GM18526 (cell line): Measurements from ENCODE around the gene GPR25.

Experiments
- POLR2A ChIP-seq: IDR thresholded peaks from 3 replicates; pipeline ENCODE4 v1.6.1; 2011; ENCODE audit not compliant: insufficient read length; ENCODE audit errors: extremely low read depth

The GPR25 gene

DNA sequence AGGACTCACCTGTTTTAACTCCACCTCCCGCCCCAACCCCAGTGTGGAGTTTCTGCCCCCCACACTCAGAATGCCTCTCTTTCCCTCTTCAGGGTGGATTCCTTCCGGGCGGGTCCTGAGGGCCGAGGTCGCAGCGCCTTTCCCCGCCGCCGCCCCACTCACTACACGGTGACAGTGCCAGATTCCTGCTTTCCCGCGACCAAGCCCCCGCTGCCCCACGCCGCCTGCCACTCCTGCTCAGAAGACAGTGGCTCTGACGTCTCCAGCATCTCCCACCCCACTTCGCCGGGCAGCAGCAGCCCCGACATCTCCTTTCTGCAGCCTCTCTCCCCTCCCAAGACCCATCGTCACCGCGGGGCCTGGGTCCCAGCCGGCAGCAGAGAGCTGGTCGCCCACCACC lies 38.6 kb downstream of the GPR25 start:
- no peak for TF ChIP-seq POLR2A

DNA sequence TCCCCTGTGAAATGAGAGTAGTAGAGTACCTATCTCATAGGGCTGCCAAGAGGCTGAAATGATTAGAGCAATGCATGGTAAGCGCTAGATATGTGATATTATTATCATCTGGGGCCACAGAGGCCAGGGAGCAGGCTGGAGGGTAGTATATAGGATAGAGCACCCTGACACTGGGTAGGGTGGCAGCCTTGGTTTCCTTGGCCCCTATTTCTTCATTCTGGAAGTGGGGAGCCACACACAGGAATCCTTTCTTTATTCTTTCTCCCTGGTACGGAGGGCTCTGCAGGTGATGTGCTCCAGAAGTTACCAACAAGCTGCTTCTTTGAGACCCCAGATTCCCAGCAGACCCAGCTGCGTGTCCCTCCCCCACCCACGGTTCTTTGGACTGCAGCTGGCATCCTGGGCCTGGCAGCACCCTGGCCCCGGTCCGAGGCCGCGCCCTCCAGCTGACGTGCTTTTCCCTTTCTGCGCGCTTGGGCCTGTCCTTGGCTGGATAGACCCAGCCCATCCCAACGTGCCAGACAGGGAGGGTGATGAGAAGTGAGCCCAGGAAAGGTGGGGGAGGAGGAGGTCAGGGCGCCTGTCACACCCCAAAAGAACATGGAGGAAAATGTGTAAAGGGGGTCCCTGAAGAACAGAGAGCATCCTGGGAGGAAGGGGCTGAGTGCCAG lies 40.1 kb downstream of the GPR25 start:
- no peak for TF ChIP-seq POLR2A

GRCh38 chr1:200916152-200916551 lies 43.4 kb downstream of the GPR25 start:
- no peak for TF ChIP-seq POLR2A

DNA sequence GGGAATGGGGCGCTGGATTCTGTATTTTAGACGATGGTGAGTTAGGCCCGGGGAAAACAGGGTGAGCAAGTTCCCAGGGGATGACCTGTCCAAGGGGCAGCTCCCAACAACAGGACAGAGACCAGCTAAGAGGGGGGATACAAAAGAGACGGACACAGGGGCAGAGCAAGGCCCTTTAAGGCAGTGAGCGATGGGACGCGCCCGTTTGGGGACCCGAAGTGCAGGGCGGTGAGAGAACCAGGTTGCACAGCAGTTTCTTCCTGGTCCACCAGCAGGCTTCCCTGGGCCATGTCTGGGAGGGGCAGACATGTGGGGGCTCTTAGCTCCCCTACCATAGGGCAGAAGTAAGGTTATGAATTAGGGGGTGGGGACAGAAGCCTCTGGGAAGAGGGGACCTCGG lies 43.9 kb downstream of the GPR25 start:
- no peak for TF ChIP-seq POLR2A

- no peak for TF ChIP-seq POLR2A
Observed at GRCh38 chr1:200917291-200917817, 44.6 kb downstream of the GPR25 start.

- TF ChIP-seq POLR2A = no peak
Observed at GRCh38 chr1:200918006-200918405, 45.2 kb downstream of the GPR25 start.

- TF ChIP-seq POLR2A = no peak
Observed at GRCh38 chr1:200919386-200919785, 46.6 kb downstream of the GPR25 start.

DNA sequence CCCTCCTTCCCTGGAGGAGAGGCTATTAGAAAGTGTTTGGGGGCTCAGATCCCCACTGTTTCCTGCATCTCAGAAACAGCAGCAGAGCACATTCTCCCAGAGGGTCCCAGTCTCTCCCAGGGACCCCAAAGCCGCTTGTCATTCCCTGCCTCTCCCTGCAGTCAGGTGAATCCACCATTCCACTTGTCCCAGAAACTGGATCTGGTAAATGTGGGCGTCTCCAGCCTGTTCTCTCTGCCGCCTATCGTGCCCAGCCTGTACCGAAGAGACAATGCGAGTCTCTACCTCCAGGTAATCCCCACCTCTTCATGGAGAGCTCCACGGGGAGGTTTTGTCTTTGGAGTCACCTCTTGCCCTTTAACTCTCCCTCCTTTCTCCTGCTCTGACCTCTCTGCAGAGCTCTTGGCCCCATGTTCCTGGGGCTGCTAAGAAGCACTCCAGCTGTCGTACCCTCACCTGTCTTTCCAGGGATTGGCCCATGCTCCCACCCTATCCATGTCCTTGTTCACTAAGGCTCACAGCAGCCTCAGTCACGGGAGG lies 48.9 kb downstream of the GPR25 start:
- no peak for TF ChIP-seq POLR2A

GRCh38 chr1:200922406-200922805 lies 49.6 kb downstream of the GPR25 start:
- TF ChIP-seq POLR2A = no peak

GRCh38 chr1:200923601-200924000 lies 50.8 kb downstream of the GPR25 start:
- no peak for TF ChIP-seq POLR2A
